HS-27A (cell line): ENCODE data around the gene RFX2.
"Not testable (repeated sequence)": the region's sequence is repeated elsewhere in the genome, so short reads cannot be mapped to it uniquely, and the experiment has no call there.

Experiments used
- DNase-seq: peaks from one replicate; pipeline ENCODE4 v3.0.0-alpha.2; 2012; ENCODE audit warnings: low read depth, missing footprints

RFX2 gene

DNA sequence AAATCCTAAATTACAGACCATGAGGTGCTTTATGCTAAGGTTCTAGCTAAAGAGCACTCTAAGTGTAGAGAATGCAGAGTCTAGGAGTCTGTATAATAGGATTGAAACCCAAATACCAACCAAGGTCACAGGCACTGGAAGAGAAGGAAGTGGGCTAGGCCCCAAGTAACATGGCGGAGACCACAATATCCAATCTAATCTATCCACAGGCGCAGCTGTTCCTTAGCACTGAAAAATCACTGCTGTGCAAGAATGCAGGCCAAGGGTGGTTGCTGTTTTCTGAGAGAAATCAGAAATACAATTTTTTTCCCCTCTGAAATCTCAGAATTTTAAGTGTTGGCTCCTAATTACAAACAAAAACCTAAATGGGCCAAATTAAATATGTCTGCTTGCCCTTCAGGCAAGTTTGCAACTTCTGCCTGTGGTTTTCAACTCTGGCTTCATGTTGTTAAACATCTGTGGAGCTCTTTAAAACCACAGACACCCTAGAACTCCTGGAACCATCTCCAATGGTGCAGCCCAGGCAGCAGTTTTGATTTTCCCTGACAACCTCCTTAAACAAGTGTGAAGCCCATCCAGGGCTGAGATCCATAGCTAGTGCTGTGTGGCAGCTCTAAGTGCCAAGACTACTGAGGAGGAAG is 138.5 kb downstream of the RFX2 start:
- no peak for DNase-seq

DNA sequence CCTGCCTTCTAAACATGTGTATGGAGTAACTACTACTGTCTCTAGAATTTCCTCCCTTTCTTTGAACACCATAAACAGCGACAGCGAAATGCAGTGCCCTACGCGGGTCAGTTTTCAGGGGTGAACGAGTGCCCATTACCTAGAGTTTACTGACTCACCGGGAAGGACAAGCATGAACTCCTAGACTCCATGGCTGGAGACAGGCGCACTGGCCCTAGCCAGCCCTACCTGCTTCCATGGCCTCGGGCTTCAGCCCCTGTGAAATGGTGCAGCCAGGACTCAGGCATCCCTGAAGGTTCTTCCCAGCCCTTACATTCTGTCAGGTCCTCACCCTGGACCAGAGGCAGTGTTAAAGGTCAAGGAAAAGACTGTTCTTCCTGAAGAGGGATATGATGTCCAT is 140.8 kb downstream of the RFX2 start:
- DNase-seq, result no peak

DNA sequence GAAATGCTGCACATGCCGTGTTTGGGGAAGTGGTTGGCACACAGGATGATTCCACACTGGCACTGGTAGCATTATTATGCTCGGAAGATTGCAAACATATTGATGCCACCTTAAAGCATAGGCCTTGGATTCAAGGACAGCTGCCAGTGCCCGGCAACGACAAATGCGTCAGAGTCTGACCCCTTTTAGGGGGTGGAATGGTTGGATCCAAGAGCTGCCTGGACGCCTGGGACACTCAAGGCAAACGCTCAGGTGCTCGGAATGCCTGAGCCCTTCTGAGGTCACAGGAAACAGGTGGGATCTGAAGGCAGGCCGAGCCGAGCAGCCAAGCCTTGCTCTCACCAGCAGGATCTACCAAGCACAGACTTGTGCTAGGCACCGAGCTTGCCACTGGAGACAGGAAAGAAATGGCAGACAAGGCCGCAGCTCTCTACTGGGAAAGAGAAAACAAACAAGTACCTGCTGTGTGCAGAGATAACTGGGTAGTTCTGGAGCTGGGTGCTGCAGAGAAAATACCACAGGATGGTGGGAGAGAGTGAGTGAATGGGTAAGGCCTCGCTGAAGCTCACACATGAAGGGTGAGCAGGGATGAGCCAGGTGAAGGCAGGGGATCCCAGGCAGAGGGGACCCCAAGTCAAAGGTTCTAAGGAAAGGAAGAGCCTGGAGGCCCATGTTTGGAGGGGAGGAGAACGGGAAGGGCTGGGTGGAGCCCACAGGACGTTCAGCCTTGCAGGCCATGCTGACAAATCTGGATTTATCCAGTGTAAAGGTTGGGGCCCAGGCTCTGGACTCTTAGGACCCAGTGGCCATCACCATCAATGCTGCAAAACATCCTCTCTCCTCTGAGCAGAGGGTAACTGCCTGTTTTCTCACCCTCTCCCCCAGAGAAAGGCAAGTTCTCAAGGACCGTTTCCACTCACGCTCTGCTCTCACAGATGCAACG is 141.6 kb downstream of the RFX2 start:
- DNase-seq, result no peak

DNA sequence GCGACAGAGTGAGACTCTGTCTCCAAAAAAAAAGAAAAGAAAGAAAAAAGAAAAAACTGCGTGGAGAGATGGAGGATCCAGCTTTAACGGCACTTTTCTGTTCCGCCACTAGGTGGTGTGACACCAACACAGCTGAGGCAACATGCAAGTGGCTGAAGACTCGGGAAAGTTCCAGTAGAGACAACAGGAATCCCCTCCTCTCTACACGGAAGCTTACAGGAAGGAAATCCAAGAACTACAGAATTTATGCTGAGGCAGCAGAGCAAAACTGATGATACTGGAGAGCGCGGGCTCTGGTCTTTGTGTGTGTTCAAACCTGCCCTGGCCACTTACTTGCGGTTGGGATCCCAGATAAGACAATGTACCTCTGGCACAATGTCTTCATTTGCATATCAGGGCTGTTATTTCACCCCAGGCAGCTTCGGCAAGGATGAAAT is 142.3 kb downstream of the RFX2 start:
- no peak for DNase-seq

DNA sequence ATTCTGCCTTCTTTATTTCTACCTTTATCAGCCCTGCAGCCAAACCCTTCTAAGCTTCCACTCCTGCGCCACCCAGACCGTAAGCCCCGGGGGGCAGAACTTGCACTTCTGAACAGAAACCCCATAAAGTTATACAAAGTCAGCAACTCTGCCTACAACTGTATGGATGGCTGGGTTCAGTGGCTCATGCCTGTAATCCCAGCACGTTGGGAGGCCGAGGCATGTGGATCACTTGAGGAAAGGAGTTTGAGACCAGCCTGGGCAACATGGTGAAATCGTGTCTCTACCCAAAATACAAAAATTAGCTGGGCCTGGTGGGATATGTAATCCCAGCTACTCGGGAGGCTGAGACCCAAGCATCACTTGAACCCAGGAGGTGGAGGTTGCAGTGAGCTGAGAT is 142.7 kb downstream of the RFX2 start:
- no peak for DNase-seq

DNA sequence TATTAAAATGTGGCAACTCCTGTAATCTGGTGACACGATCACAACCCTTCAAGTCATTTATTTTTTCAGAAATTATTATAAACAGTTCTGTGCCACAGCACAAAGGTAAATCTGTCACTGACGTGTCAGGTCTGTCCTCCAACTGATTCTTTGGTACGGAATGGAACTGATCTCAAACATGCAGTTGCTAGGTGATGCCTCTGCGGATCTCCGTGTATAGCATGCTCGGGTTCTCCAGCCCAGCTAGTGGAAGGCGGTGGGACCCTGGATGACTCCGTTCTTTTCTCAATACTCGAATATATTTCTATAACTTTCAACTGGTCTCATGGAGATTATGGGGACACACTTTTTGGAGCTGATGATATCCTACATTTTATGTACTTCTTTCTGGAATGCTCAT is 143.4 kb downstream of the RFX2 start:
- DNase-seq, result no peak

DNA sequence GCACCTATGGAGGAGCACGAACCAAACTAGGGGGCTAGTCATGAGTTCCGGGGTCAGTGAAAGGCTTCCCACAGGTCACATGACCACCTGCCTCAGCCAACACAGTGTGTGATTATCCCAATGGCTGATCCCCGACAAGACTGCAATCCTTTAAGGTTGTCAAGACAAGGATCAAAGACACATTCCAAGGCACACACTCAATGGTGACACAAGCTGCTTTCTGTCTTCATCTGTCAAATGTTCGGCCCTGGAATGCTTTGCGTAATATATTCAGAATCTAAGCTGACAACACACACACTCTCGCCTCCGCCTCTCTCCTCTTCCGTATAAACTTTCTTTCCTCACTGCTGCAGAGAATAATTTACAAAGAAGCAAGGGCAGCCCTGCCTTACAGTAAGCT is 144.1 kb downstream of the RFX2 start:
- DNase-seq, result no peak

DNA sequence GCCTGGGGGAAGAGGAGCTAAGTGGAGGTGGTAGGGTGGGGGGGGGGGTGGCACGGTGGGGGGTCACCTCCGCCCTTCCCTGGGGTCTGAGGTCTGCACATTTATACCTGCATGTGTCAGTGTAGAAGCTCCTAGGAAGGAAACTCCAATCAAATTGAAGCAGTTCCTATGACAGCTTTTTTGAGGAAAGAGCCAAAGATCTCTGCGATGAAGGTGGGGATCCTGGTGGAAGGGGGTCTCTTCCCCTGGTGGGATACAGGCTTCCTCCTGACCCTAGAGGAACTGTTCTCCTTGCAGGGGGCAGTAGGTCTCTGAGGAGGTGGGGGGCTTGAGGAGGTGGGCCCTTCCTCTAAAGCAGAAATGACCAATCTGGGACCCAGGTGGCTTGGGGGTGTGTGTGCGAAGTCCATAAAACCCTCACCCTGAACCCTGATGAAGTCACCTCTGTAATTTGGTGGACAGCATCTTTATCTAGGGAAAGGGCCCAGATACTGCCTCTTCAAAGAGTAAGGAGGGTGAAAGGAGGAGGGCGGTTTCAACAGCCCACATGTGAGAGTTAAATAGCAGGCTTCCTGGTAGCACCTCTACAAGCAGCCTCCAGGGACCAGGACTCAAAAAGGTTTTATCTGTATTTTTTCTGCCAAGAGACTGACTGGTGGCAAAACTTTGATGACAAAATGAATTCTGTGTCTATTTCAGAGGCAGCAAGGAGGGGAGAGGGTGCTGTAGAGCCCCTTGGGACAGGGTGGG is 145.3 kb downstream of the RFX2 start:
- no peak for DNase-seq

DNA sequence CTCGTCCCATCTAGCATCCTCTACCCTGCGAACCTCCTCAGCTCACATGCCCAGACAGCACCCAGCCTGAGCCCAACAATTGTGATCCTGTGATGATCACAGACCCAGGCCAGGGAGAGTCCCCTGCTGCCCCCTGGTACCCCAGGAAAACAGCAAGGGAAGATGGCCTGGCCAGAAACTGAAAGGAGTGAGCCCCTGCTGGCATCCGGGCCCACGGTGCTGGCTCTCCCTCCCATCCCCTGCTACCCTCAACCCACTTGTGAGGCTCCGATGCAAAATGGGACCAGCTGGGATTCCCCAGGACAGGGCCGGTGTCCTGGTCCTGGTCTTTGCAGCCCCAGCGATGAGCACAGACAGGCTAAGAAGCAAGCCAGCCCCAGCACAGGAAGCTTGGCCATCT is 146.4 kb downstream of the RFX2 start:
- no peak for DNase-seq

DNA sequence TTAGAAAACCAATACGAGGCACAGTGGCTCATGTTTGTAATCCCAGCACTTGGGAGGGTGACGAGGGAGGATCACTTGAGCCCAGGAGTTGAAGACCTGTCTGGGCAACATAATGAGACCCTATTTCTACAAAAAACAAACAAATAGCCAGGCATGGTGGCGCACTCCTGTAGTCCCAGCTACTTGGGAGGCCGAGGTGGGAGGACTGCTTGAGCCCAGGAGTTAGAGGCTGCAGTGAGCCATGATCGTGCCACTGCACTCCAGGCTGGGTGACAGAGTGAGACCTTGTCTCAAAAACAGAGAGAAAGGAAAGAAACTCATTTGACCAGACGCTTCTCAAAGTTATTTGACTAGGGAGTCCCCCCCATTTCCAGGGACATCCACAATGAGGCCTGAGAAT is 147.0 kb downstream of the RFX2 start:
- not testable (repeated sequence) for DNase-seq

DNA sequence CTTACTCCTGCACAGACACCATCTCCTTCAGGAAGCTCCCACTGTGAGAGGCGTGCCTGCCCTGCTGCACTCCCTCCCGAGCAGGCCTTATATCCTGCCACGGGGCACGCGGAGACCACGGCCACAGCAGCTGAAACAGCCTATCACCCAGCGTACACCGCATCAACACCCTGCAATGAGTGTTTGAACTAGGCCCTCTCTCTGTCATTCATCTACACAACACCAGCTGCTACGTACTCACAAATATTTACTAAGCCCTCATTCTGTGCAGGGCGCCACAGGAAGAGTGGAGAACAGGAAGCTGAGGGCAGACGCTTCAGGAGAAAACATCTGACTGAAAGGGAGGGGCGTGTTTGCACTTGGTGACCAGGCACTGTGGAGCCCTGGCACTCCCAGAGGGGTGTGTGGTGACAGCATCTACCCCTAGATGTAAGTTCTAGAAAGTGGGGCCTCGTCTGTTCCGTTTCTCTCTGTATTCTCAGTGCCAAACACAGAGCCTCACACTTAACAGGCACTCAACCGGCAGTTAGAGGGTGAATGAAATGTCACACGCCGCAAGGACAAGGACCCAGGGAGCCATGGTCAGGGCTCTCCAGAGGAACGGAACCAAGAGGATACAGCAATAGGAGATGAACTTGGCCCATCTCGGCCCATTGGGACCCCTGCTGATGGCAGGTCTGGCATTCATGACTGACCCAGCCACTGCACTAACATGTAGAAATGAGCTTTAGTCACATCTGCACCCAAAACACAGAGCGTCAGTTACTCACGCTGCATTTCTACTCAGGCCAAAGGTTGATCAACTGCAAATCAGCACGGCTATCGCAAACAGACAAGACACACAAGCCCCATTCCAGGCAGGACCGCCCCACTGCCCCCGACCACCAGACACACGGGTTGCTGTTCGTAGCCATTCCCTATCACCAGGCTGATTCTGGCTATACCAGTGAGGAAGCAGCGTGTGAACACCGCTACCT is 148.0 kb downstream of the RFX2 start:
- no peak for DNase-seq

DNA sequence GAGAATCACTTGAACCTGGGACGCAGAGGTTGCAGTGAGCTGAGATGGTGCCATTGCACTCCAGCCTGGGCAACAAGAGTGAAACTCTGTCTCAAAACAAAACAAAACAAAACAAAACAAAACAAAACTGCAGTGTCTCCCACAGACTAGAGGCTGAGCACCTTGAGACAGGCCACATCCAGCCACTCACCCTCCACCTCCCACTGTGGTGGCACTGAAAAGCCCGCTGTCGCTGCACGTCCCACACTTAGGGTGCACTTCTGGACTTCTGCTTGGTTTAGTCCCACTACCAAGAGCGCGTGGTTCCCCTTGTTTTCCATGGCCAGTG is 148.7 kb downstream of the RFX2 start:
- not testable (repeated sequence) for DNase-seq

DNA sequence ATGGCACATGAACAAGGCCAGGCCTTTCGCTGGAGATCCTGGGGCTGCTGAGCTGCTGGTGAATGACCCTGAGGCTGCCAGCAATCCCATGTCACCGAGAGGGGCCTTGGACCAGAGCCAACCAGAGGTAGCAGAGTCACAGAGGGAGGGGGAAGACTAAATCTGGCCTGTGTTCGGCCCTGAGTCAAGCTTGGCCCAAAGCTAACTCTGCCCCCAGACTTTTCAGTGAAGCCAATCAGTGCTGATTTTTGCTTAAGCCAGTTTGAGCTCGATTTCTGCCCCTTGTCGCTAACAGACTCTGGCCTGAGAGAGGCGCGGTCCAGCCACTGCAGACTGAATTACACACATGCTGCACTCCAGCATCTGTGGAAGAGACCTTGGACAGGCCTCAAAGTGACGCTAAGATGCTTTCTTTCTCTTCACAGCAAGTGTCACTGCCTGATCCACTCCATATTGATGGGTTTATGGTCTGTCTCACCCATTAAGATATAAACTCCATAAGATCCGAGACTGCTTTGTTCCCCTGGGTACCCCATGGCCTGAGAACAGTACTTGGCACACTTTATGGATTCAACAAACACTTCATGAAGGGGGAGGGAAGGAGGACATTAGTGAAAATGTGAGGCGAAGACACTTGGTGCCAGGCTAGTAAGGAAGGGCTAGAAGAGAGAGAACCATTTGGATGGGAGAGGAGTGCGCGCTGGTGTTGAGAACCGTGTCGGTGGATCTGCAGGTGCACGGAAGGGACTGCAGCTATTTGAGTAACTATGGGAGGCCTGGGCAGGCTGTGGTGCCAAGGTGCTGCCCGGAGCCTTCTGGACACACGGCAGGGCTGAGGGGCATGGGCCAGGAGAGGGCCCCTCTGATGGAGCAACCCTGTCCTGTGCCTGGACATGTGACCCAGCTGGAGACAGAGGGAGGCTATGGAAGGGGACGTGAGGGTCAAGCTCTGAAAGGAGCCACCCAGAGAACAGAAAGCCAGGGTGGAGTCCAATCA is 150.0 kb downstream of the RFX2 start:
- DNase-seq, result no peak

DNA sequence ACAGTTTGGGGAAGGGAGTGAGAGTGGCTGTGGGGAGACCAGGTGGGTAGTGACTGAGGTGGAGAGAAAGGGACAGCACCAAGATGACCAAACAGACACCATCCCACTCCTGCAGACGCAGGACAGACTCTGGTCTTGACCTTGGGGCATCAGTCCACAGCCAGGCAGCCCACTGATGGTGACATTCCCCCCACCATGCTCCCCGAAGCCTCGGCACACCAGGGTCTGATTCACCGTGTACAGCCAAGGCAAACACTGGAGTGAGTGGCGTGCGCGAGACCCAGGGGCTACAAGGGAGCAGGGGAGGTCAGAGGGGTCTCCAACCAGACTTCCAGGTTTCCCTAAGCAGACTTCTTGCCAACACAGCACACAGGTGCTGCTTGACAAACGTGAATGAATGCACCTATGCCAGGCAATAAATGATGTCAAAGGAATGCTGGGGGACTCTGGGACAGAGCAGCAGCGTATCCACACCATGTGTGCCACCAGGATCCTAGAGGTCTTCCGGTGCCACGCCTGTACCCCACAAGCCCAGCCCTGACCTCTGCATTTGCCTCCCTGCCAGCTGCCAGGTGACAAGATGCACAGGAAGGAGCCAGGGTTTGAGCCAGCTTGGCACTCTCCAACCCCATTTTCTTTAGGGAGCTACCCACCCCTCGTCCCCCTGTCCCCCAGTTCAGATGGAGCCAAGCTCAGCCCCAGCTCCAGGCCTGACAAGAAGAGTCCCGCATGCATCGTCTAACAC is 150.9 kb downstream of the RFX2 start:
- no peak for DNase-seq

DNA sequence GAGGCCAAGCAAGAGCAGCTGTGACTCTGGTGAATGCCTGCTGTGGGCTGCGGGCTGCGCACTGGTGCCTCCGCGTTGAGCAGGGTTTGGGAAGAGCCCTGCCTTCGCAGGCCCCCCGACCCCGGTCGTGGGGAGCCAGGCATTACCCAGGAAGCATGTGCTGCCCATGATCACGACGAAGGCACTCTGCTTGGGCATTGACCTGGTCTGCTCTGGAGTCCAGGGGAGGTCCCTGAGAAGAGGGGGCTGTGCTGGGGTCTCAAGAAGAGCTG is 151.5 kb downstream of the RFX2 start:
- DNase-seq, result no peak

DNA sequence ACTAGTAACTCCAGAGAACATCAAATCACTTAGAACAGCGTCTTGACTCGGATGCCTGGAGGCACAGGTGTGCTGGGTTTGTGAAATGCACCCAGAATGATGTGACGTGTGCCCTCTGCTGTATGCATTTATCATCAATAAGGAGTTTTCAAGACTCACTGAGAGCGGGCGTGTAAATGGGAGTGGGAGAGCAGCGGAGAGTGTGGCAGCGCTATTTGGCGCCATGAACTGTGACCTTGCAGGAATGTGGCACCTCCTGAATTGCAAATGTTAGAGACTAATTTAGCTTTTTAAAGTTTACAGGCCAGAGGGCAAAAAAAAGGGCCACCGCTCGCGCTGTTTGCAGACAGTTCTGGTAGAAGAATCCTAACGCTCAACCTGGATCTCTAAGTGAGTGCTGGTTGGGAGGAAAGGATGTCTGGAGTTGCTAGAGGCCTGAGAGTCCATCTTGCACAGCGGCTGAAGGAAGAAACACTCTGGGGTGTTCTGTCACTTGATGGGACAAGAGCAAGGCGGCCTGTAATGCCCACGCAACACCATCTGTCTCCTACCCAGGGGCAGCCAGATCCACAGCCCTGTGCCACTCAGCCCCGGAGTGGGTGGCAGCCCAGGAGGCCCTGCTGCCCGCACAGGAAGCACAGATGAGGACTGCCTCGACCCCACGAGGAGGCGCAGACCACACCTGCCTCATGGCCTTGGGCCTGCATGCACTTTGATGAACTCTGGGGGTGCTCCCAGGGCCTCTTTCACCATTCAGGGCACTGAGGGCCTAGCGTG is 152.0 kb downstream of the RFX2 start:
- no peak for DNase-seq

DNA sequence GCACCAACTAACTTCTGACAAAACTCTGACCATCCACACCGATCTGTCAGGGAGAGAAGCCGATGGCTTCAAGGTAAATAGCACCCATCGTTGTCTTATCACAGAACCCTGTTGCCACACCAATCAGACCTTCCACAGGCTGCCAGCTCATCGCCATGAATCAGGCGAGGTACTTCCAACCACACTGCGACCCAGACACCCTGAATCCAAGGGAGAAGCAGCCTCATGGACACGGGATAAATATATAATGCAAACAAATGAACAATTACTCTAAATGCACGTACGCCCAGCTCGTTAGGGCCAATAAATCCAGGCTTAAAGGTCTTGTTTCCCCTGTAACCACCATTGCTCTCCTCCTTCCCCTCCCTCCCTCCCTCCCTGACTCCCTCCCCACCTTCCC is 153.1 kb downstream of the RFX2 start:
- DNase-seq, result no peak

DNA sequence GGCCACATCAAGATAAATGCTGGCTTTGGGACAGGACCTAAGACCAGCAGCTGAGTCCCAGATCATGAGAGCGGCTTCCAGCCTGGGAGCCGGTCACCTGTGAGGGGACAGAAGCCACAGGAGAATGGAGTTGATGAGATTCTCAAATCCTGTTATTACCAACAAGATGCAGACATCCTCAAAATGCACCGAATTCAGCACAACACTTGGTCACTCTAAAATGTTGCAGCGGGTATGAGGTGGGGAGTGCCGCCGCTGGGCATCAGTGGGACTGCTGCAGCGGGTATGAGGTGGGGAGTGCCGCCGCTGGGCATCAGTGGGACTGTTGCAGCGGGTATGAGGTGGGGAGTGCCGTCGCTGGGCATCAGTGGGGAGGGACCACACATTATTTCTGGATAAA is 153.6 kb downstream of the RFX2 start:
- DNase-seq, result no peak

DNA sequence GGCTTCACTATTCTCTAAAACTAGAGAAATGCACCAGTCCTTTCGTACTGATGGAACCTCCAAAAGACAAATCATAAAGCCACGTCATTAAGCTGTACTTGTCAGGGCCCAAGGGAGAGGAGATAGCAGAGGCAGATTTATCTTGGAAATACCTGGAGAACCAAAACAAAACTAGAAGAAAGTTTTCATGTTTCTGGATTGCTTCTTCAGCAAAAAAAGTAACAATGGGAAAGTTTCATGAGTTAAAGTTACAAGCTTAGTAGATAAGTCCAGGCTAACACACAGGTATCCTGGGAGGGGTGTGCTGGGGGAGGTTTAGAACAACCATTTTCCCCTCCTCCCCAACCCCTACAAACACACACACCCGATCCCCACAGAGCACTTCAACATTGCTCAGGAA is 154.0 kb downstream of the RFX2 start:
- no peak for DNase-seq
